Liver (tissue), 3 donors: ENCODE results near the gene CCDC187.

Experiments used
- JUND ChIP-seq, 2 donors: IDR thresholded peaks; 2 replicates each; pipeline ENCODE4 v1.6.1; 2016; ENCODE audit warnings: antibody characterized with exemption in 2 of 2
- SP1 ChIP-seq: IDR thresholded peaks from 2 replicates; pipeline ENCODE4 v1.6.1; 2018; ENCODE audit warnings: antibody characterized with exemption, mild to moderate bottlenecking
- TF ChIP-seq, protein P1 (sequence below): fragments of 150-350 bp; IDR thresholded peaks from 2 replicates; pipeline ENCODE4 v1.5.1; 2017; ENCODE audit warnings: improper control_type of control experiment, low read depth, low read length; ENCODE audit not compliant: missing input control
- TF ChIP-seq, protein P2 (sequence below): IDR thresholded peaks from 2 replicates; pipeline ENCODE4 v1.6.1; 2016; ENCODE audit warnings: antibody characterized with exemption
- TF ChIP-seq, protein P3 (sequence below): IDR thresholded peaks from 2 replicates; pipeline ENCODE4 v1.6.1; 2016; ENCODE audit warnings: antibody characterized with exemption, mild to moderate bottlenecking
- TF ChIP-seq, protein P4 (sequence below): IDR thresholded peaks from 2 replicates; pipeline ENCODE4 v1.6.1; 2016; ENCODE audit warnings: antibody characterized with exemption
- donor health status: healthy.
- donor health status: healthy.

DNA sequence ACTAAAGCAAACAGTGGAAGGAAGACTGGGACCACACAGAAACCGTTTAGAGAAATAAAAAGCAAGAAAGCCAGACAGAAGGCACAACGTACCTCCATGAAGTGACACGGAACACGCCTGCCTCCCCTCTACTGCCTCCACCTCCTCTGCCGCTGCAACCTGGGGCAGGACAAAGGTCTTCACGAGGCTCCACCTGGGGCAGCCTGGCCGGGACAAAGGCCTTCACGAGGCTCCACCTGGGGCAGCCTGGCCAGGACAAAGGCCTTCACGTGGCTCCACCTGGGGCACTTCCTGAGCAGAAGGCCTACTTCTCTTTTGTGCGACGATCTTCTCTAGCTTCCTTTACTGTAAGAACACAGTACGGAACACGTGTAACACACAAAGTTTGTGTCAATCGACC lies 70.0 kb downstream of the CCDC187 start:
- TF ChIP-seq, protein P1, sequence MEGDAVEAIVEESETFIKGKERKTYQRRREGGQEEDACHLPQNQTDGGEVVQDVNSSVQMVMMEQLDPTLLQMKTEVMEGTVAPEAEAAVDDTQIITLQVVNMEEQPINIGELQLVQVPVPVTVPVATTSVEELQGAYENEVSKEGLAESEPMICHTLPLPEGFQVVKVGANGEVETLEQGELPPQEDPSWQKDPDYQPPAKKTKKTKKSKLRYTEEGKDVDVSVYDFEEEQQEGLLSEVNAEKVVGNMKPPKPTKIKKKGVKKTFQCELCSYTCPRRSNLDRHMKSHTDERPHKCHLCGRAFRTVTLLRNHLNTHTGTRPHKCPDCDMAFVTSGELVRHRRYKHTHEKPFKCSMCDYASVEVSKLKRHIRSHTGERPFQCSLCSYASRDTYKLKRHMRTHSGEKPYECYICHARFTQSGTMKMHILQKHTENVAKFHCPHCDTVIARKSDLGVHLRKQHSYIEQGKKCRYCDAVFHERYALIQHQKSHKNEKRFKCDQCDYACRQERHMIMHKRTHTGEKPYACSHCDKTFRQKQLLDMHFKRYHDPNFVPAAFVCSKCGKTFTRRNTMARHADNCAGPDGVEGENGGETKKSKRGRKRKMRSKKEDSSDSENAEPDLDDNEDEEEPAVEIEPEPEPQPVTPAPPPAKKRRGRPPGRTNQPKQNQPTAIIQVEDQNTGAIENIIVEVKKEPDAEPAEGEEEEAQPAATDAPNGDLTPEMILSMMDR: no peak
- TF ChIP-seq JUND (IDR thresholded peaks at IDR 0.05) (no peak), SP1 (no peak)
- TF ChIP-seq, protein P2, sequence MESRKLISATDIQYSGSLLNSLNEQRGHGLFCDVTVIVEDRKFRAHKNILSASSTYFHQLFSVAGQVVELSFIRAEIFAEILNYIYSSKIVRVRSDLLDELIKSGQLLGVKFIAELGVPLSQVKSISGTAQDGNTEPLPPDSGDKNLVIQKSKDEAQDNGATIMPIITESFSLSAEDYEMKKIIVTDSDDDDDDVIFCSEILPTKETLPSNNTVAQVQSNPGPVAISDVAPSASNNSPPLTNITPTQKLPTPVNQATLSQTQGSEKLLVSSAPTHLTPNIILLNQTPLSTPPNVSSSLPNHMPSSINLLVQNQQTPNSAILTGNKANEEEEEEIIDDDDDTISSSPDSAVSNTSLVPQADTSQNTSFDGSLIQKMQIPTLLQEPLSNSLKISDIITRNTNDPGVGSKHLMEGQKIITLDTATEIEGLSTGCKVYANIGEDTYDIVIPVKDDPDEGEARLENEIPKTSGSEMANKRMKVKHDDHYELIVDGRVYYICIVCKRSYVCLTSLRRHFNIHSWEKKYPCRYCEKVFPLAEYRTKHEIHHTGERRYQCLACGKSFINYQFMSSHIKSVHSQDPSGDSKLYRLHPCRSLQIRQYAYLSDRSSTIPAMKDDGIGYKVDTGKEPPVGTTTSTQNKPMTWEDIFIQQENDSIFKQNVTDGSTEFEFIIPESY: no peak
- TF ChIP-seq, protein P3, sequence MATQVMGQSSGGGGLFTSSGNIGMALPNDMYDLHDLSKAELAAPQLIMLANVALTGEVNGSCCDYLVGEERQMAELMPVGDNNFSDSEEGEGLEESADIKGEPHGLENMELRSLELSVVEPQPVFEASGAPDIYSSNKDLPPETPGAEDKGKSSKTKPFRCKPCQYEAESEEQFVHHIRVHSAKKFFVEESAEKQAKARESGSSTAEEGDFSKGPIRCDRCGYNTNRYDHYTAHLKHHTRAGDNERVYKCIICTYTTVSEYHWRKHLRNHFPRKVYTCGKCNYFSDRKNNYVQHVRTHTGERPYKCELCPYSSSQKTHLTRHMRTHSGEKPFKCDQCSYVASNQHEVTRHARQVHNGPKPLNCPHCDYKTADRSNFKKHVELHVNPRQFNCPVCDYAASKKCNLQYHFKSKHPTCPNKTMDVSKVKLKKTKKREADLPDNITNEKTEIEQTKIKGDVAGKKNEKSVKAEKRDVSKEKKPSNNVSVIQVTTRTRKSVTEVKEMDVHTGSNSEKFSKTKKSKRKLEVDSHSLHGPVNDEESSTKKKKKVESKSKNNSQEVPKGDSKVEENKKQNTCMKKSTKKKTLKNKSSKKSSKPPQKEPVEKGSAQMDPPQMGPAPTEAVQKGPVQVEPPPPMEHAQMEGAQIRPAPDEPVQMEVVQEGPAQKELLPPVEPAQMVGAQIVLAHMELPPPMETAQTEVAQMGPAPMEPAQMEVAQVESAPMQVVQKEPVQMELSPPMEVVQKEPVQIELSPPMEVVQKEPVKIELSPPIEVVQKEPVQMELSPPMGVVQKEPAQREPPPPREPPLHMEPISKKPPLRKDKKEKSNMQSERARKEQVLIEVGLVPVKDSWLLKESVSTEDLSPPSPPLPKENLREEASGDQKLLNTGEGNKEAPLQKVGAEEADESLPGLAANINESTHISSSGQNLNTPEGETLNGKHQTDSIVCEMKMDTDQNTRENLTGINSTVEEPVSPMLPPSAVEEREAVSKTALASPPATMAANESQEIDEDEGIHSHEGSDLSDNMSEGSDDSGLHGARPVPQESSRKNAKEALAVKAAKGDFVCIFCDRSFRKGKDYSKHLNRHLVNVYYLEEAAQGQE: no peak
- TF ChIP-seq, protein P4, sequence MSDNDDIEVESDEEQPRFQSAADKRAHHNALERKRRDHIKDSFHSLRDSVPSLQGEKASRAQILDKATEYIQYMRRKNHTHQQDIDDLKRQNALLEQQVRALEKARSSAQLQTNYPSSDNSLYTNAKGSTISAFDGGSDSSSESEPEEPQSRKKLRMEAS: no peak
